HepG2 (cell line): Measurements from ENCODE around the gene STN1. TPM values are rescaled to one million over a fixed set of nuclear protein-coding genes. Genes with fewer than 3 reads are reported as not detected.

ENCODE experiments used
- ATAC-seq: fragments of 200-7000 bp; cut with Tn5 transposase; 3 replicates; pipeline ENCODE4 v1.9.1; 2020; ENCODE audit warnings: mild to moderate bottlenecking, moderate library complexity
- BruUV-seq: library from RNA; stranded (reverse); fragments of 400-500 nt; replicated peaks from 2 replicates; lab custom pipeline; 2021; lab: Mats Ljungman, UMichigan
- CTCF ChIA-PET: fragments of 300-600 bp; formaldehyde crosslinking; extraction: SDS; loops from one replicate; lab custom pipeline; 2021; ENCODE audit warnings: low total read pairs, inconsistent platforms, low intra/inter-chr PET ratio; lab: Yijun Ruan, JAX
- POLR2A ChIA-PET: fragments of 350-600 bp; sonication (Branson Sonifier 250); formaldehyde crosslinking; loops from one replicate; lab custom pipeline; 2020; ENCODE audit warnings: antibody characterized with exemption, inconsistent platforms; lab: Yijun Ruan, JAX
- DNase-seq: peaks from one replicate; pipeline ENCODE4 v3.0.0-alpha.2; 2015; ENCODE audit warnings: low spot score
- FAIRE-seq: peaks from 3 replicates; lab custom pipeline; 2011; peaks lifted over from hg19 to GRCh38; lab: Jason Lieb, UNC
- H2AFZ ChIP-seq: one replicate; pipeline ENCODE4 v1.6.1; 2011; ENCODE audit warnings: low read length, inconsistent platforms
- H3K27ac ChIP-seq: fragments of 300-600 bp; 3 replicates; pipeline ENCODE4 v1.8.0; 2011; ENCODE audit warnings: mixed run types, mild to moderate bottlenecking, mixed read lengths, low read length, inconsistent platforms; ENCODE audit not compliant: insufficient read depth; ENCODE audit errors: extremely low read length
- H3K27me3 ChIP-seq, 2 experiments: fragments of 200-600 bp in 1 of 2; 2 replicates in 1 of 2; 3 replicates in 1 of 2; pipeline versions ENCODE4 v1.6.0 to v1.8.0; 2011; ENCODE audit warnings: low read length in 2 of 2, mild to moderate bottlenecking in 2 of 2, moderate library complexity in 2 of 2, inconsistent platforms in 1 of 2; ENCODE audit not compliant: insufficient read depth in 2 of 2, control insufficient read depth in 1 of 2
- H3K36me3 ChIP-seq, 2 experiments: fragments of 200-600 bp in 1 of 2; replicated peaks in 1 of 2; 2 replicates in 1 of 2; 3 replicates in 1 of 2; pipeline versions ENCODE4 v1.5.1 to v1.8.0; 2011; ENCODE audit warnings: low read length in 2 of 2, inconsistent platforms in 1 of 2; ENCODE audit not compliant: insufficient read depth in 2 of 2, control insufficient read depth in 1 of 2
- H3K4me1 ChIP-seq: 2 replicates; pipeline ENCODE4 v1.5.1; 2012; ENCODE audit warnings: low read length, inconsistent platforms; ENCODE audit not compliant: insufficient read depth
- H3K4me2 ChIP-seq: 2 replicates; pipeline ENCODE4 v1.6.0; 2011; ENCODE audit warnings: low read depth, low read length, inconsistent platforms
- H3K4me3 ChIP-seq, 3 experiments: fragments of 200-600 bp in 1 of 3; sonication (generic), shearing (Covaris generic) in 1 of 3; replicated peaks in 1 of 3; 2 replicates each; pipeline ENCODE4 v1.5.1; 2011 to 2016; ENCODE audit warnings: low read length in 3 of 3, inconsistent platforms in 2 of 3, low read depth in 2 of 3, mild to moderate bottlenecking in 2 of 3, control low read depth in 1 of 3, mixed read lengths in 1 of 3; ENCODE audit not compliant: insufficient read depth in 1 of 3
- H3K79me2 ChIP-seq: one replicate; pipeline ENCODE4 v1.6.1; 2011; ENCODE audit warnings: low read length, inconsistent platforms; ENCODE audit not compliant: insufficient read depth
- H3K9ac ChIP-seq: 2 replicates; pipeline ENCODE4 v1.6.0; 2011; ENCODE audit warnings: mild to moderate bottlenecking, low read depth, low read length, inconsistent platforms; ENCODE audit not compliant: insufficient read depth
- H3K9me3 ChIP-seq: 2 replicates; pipeline ENCODE4 v1.5.1; 2012; ENCODE audit warnings: mild to moderate bottlenecking, low read length
- H4K20me1 ChIP-seq: 2 replicates; pipeline ENCODE4 v1.6.0; 2011; ENCODE audit warnings: inconsistent platforms, mild to moderate bottlenecking, low read length, moderate library complexity; ENCODE audit not compliant: insufficient read depth
- ARID3A ChIP-seq: IDR thresholded peaks from 2 replicates; pipeline ENCODE4 v1.6.1; 2012; ENCODE audit warnings: low read depth, low read length, improper control_type of control experiment
- CHCHD3 ChIP-seq: sonication (generic); formaldehyde crosslinking; IDR thresholded peaks from 2 replicates; pipeline ENCODE4 v1.8.0; 2022; ENCODE audit warnings: mild to moderate bottlenecking, missing genetic modification reagents, moderate library complexity
- FOSL2 ChIP-seq: sonication (generic); formaldehyde crosslinking; IDR thresholded peaks from 2 replicates; pipeline ENCODE4 v1.4.0; 2020; ENCODE audit warnings: missing genetic modification reagents
- GATAD1 ChIP-seq: IDR thresholded peaks from 2 replicates; pipeline ENCODE4 v1.6.1; 2016; ENCODE audit warnings: missing genetic modification reagents, missing compliant biosample characterization
- HNF1B ChIP-seq: sonication (generic); formaldehyde crosslinking; IDR thresholded peaks from 2 replicates; pipeline ENCODE4 v1.5.1; 2020; ENCODE audit warnings: mild to moderate bottlenecking, moderate library complexity, missing genetic modification reagents
- HNRNPK ChIP-seq: fragments of 200-400 bp; formaldehyde crosslinking; IDR thresholded peaks from 2 replicates; pipeline ENCODE4 v1.6.1; 2018; ENCODE audit warnings: low read length, low read depth, moderate library complexity, mild to moderate bottlenecking; ENCODE audit not compliant: poor library complexity, severe bottlenecking
- JUNB ChIP-seq: sonication (generic); formaldehyde crosslinking; IDR thresholded peaks from 2 replicates; pipeline ENCODE4 v1.8.0; 2022; ENCODE audit warnings: missing genetic modification reagents, mild to moderate bottlenecking, borderline replicate concordance
- TRAFD1 ChIP-seq: sonication (generic); formaldehyde crosslinking; IDR thresholded peaks from 2 replicates; pipeline ENCODE4 v1.5.1; 2020; ENCODE audit warnings: missing genetic modification reagents, mild to moderate bottlenecking, borderline replicate concordance
- ZFX ChIP-seq: sonication (generic); formaldehyde crosslinking; IDR thresholded peaks from 2 replicates; pipeline ENCODE4 v1.4.0; 2020; ENCODE audit warnings: mild to moderate bottlenecking, low read depth, missing genetic modification reagents, moderate library complexity
- ZNF230 ChIP-seq: sonication (generic); formaldehyde crosslinking; IDR thresholded peaks from 2 replicates; pipeline ENCODE4 v1.4.0; 2020; ENCODE audit warnings: mild to moderate bottlenecking, missing genetic modification reagents
- WGBS: methylation state at CpG from one replicate; pipeline ENCODE4 v1.1.6; 2017; ENCODE audit warnings: low lambda C conversion rate; 5-methylcytosine and 5-hydroxymethylcytosine counted together
- in situ Hi-C: cut with HindIII; loops from 2 replicates; pipeline ENCODE4 v1.10.0; 2017; ENCODE audit warnings: low pct_unique_long_range_greater_than_20kb; ENCODE audit not compliant: extremely low pct_ligation_motif_present
- intact Hi-C: fragments of 100-400 bp; cut with micrococcal nuclease; formaldehyde crosslinking; loops from one replicate; pipeline ENCODE4 v1.10.0; 2022; ENCODE audit not compliant: unreplicated experiment
- polyA plus RNA-seq, 8 experiments: library from polyadenylated mRNA; depleted of rRNA in 3 of 8; stranded (reverse) in 7 of 8; unstranded in 1 of 8; fragments of >200 nt; fragmentation: Illumina TruSeq in 4 of 8; extraction: Trizol in 4 of 8; gene quantifications; 2 replicates each; pipeline versions ENCODE4 v1.2.1 to v1.2.3, GENCODE V29; 2011 to 2016; ENCODE audit warnings: low read depth in 4 of 8, missing spikeins in 1 of 8, mixed read lengths in 1 of 8; ENCODE audit not compliant: insufficient read depth in 1 of 8
- total RNA-seq, 5 experiments: library from RNA; depleted of rRNA; stranded (reverse); fragments of >200 nt; fragmentation: Illumina TruSeq; extraction: Trizol; gene quantifications; 2 replicates each; pipeline ENCODE4 v1.2.3, GENCODE V29; 2016; ENCODE audit warnings: low read depth in 1 of 5

Gene STN1
- total and polyA plus RNA-seq, 2 of the 13 experiments (the other 11 are each of a cell fraction or from before 2014, with no cell fraction given): 17.6 to 22.7 TPM

- in situ Hi-C loops: no loop called here
- no peak for TF ChIP-seq HNF1B (CRISPR knock-in tag)
- no peak for TF ChIP-seq GATAD1 (CRISPR knock-in tag)
- no peak for TF ChIP-seq ZFX (CRISPR knock-in tag)
- TF ChIP-seq ARID3A: no peak
- no peak for TF ChIP-seq JUNB (CRISPR knock-in tag)
- no peak for TF ChIP-seq CHCHD3 (CRISPR knock-in tag)
- TF ChIP-seq FOSL2: no peak
- no peak for TF ChIP-seq HNRNPK
- no peak for TF ChIP-seq ZNF230
- TF ChIP-seq TRAFD1: no peak
- TF ChIP-seq, all 625 proteins: peak for 0
- Histone ChIP-seq H3K4me3 (no peak overlapping the region), H3K79me2 (no peaks in the 10 kb centered on the region), H3K36me3 (peaks cover 6 to 47% of the 10 kb centered on the region in 2 experiments; a peak in 4 of 5 replicates), H3K27ac (no peak overlapping the region), H3K9me3 (no peaks in the 10 kb centered on the region), H3K4me1 (no peaks in the 10 kb centered on the region), H2AFZ (no peak overlapping the region), H3K9ac (no peak overlapping the region), H3K4me2 (no peak overlapping the region), H3K27me3 (no peaks in the 10 kb centered on the region), H4K20me1 (no peaks in the 10 kb centered on the region)
- POLR2A ChIA-PET: no interaction called here
- WGBS: 91% methylated on average over 5 of the region's 5 CpGs
- BruUV-seq: no TSS peak
- DNase-seq (no peak), ATAC-seq (no peak), FAIRE-seq (no peak)
- CTCF ChIA-PET: no interaction called here
- intact Hi-C loops: no loop called here
Observed at GRCh38 chr10:103901299-103901698, 16.7 kb downstream of the STN1 start.
